Measurements from ENCODE around the gene ACOX3.

- TF ChIP-seq, protein P1, sequence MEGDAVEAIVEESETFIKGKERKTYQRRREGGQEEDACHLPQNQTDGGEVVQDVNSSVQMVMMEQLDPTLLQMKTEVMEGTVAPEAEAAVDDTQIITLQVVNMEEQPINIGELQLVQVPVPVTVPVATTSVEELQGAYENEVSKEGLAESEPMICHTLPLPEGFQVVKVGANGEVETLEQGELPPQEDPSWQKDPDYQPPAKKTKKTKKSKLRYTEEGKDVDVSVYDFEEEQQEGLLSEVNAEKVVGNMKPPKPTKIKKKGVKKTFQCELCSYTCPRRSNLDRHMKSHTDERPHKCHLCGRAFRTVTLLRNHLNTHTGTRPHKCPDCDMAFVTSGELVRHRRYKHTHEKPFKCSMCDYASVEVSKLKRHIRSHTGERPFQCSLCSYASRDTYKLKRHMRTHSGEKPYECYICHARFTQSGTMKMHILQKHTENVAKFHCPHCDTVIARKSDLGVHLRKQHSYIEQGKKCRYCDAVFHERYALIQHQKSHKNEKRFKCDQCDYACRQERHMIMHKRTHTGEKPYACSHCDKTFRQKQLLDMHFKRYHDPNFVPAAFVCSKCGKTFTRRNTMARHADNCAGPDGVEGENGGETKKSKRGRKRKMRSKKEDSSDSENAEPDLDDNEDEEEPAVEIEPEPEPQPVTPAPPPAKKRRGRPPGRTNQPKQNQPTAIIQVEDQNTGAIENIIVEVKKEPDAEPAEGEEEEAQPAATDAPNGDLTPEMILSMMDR (IDR thresholded peaks at IDR 0.05), result no peak
- TF ChIP-seq POLR2A (IDR thresholded peaks at IDR 0.05) (no peak), EP300 (IDR thresholded peaks at IDR 0.05) (no peak)
Measured at GRCh38 chr4:8439168-8439567, 1.4 kb downstream of the ACOX3 start.
